Activated T-helper 1 cell treated with anti-CD3 and anti-CD28 coated beads, Interleukin-12 subunit alpha, Interleukin-12 subunit beta, Interleukin-2, Interleukin-4 antibody, amounts not matched to agents 30 ng/mL and 10 ng/mL and 1 ng/mL, durations not matched to agents 14 hours and 24 hours and 36 hours (primary cell): Measurements from ENCODE around the gene GABRP. TPM values are rescaled to one million over a fixed set of nuclear protein-coding genes. Genes with fewer than 3 reads are reported as not detected.

Source experiments
- DNase-seq: peaks from one replicate; pipeline ENCODE4 v3.0.0; 2021; ENCODE audit warnings: low spot score
- H3K27ac Mint-ChIP-seq: one replicate; pipeline ENCODE4 v1.8.0; 2021; ENCODE audit warnings: mild to moderate bottlenecking, mixed read lengths
- H3K27me3 Mint-ChIP-seq: one replicate; pipeline ENCODE4 v1.8.0; 2022; ENCODE audit warnings: mild to moderate bottlenecking, moderate library complexity, mixed read lengths; ENCODE audit not compliant: insufficient read depth
- H3K36me3 Mint-ChIP-seq: one replicate; pipeline ENCODE4 v1.8.0; 2021; ENCODE audit warnings: low read depth, mixed read lengths
- H3K4me1 Mint-ChIP-seq: one replicate; pipeline ENCODE4 v1.8.0; 2021; ENCODE audit warnings: low read depth, mixed read lengths
- H3K4me3 Mint-ChIP-seq: one replicate; pipeline ENCODE4 v1.8.0; 2021; ENCODE audit warnings: mild to moderate bottlenecking, moderate library complexity, mixed read lengths
- H3K9me3 Mint-ChIP-seq: one replicate; pipeline ENCODE4 v1.8.0; 2021; ENCODE audit warnings: mixed read lengths
- intact Hi-C: fragments of 100-400 bp; cut with micrococcal nuclease; formaldehyde crosslinking; loops from one replicate; pipeline ENCODE4 v1.15.1; 2024
- total RNA-seq: library from RNA; stranded (reverse); gene quantifications from 2 replicates; pipeline ENCODE4 v1.2.3, GENCODE V29; 2022

GABRP gene
- total RNA-seq, 1 donor from 2014 or later = not detected

DNA sequence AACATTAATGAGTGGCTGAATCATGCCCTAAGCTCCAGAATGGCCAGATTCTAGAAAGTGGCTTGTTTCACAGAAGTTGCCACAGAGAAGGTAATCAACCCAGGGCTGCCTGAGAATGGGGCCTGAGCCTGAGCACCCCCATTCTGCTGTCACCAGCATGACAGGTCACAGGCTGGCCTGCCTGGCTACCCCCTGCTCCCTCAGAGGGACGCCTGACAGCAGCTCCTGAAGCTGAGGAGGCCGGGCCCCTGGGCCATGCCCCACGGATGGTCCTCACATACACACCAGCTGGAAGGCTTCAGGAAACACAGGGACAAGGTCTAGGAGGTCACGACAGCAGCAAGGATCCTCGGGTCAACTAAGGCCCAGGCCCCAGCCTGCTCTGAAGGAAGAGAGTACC is 3.7 kb downstream of the GABRP start:
- no peak for DNase-seq
- Mint-ChIP-seq H3K4me1 (no peaks in the 10 kb centered on the region), H3K9me3 (no peaks in the 10 kb centered on the region), H3K27me3 (peaks cover 2% of the 10 kb centered on the region), H3K27ac (no peak overlapping the region), H3K36me3 (no peaks in the 10 kb centered on the region), H3K4me3 (no peak overlapping the region)
- intact Hi-C loops = no loop called here

DNA sequence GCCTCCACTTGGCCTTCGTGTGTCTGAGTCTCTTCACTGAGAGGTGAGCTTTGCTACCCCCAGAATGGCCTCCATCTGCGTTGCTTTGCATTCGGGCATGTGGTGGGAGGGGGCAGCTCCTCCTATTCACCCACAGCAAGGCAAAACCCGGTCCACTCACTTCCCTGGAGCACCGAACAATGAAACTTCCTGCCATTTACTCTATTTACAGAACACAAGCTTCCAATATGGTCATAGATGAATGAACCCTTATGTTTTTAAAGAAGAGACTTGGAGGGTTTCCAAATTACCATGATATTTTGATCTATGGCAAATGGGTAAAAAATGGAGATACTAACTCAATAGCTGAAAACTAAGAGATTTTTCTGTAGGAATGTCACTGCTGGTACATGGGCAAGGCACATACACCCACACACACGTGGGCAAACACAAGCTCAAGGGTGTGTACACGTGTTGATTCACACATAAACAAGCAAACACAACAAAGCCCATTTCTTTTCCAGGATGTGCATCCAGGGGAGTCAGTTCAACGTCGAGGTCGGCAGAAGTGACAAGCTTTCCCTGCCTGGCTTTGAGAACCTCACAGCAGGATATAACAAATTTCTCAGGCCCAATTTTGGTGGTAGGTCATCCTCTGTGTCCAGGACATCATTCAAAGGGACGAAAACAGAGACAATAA is 5.2 kb downstream of the GABRP start:
- no peak overlapping the region for H3K4me3 Mint-ChIP-seq
- no peaks in the 10 kb centered on the region for H3K4me1 Mint-ChIP-seq
- no peaks in the 10 kb centered on the region for H3K36me3 Mint-ChIP-seq
- H3K27ac Mint-ChIP-seq = no peak overlapping the region
- DNase-seq = no peak
- no peaks in the 10 kb centered on the region for H3K9me3 Mint-ChIP-seq
- peaks cover 2% of the 10 kb centered on the region for H3K27me3 Mint-ChIP-seq
- intact Hi-C loops = no loop called here

DNA sequence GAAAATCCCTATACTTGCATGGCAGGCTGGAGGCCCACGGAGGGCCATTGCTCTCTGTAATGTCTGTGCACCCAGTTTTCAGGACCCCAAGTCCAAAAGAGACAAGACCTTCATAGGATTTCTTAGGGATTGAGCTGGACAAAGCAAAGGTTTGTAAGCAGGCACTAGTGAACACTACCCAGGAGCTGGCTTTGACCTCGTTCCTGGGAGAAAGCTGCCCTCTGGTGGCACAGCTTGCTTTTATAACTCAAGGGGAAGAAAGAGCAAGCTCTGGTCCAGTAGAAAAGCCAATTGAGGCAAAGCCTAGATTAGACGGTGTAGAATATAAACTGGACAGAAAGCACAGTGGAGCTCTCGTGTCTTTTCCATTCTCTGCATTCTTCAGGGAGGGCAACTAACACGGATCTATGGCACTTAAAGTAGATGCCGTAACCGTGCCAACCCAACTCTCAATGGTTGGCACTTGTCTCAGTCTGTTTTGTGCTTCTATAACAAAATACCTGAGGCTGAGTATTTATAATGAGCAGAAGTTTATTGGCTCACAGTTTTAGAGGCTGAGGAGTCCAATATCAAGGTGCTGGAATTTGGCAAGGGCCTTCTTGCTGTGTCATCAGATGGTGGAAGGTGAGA is 7.9 kb downstream of the GABRP start:
- intact Hi-C loops = loop anchor here (1.0 to 2.0 kb wide), 2 partner anchors 47 to 153 kb away; no protein-coding TSS in a partner anchor
- no peak for DNase-seq
- Mint-ChIP-seq H3K36me3 (no peaks in the 10 kb centered on the region), H3K27ac (no peak overlapping the region), H3K4me3 (no peak overlapping the region), H3K4me1 (no peaks in the 10 kb centered on the region), H3K9me3 (no peaks in the 10 kb centered on the region), H3K27me3 (peaks cover 2% of the 10 kb centered on the region)

DNA sequence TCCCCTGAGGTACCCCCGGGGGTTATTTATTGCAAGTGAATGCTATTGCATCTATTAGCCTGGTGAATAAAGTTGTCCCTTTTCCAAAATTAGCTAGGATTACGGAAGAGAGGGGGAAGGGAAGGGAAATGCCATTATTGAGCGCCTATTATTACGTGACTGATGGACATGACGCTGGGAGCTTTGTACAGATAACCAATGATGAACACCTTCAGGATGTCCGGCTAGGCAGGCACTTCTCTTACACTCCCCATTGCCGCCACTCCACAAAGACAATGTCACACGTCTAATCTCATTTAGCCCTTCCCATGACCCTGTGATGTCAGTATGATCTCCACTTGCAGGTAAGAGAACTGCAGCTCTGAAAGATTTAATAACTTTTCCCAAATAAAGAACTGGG is 9.4 kb downstream of the GABRP start:
- Mint-ChIP-seq H3K36me3 (no peaks in the 10 kb centered on the region), H3K27ac (no peak overlapping the region), H3K4me1 (no peaks in the 10 kb centered on the region), H3K27me3 (peaks cover 2% of the 10 kb centered on the region), H3K4me3 (no peak overlapping the region), H3K9me3 (no peaks in the 10 kb centered on the region)
- intact Hi-C loops = no loop called here
- DNase-seq = no peak

DNA sequence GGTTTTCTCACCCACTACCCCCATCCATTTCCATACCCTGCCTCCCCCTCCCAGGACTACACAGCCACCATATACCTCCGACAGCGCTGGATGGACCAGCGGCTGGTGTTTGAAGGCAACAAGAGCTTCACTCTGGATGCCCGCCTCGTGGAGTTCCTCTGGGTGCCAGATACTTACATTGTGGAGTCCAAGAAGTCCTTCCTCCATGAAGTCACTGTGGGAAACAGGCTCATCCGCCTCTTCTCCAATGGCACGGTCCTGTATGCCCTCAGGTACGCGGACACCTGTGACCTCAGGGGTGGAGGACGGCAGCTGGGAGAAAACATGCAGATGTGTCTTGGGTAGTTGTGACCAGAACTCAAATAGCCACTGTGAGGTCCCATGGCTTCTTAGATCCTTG is 11.6 kb downstream of the GABRP start:
- peaks cover 2% of the 10 kb centered on the region for H3K27me3 Mint-ChIP-seq
- no peak for DNase-seq
- intact Hi-C loops = no loop called here
- no peak overlapping the region for H3K4me3 Mint-ChIP-seq
- H3K9me3 Mint-ChIP-seq = no peaks in the 10 kb centered on the region
- no peaks in the 10 kb centered on the region for H3K36me3 Mint-ChIP-seq
- H3K4me1 Mint-ChIP-seq = no peaks in the 10 kb centered on the region
- H3K27ac Mint-ChIP-seq = no peak overlapping the region

DNA sequence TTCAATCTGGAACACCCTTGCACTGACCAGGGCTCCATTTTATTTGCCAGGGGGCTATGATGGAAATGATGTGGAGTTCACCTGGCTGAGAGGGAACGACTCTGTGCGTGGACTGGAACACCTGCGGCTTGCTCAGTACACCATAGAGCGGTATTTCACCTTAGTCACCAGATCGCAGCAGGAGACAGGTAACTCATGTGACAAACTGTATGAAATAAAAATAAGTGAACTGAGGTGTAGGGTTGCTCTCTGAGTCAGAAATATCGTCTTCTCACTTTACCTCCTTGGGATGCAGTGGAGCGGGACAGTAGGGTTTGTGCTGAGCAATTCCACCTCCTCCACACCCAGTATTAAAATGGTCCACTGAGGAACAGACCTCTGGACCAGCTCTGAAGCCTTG is 22.1 kb downstream of the GABRP start:
- H3K9me3 Mint-ChIP-seq = no peaks in the 10 kb centered on the region

DNA sequence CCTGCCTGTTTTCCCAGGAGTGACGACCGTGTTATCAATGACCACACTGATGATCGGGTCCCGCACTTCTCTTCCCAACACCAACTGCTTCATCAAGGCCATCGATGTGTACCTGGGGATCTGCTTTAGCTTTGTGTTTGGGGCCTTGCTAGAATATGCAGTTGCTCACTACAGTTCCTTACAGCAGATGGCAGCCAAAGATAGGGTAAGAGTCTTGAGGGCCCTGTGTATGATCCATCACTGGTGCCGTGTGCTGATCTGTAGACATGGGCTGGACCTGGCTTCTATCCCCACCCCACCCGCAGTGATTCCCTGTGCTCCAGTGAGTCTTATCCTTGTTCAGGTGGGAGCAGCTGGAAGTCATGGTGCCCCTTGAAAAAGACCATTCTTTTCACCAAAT is 26.0 kb downstream of the GABRP start:
- Mint-ChIP-seq H3K4me3 (no peak overlapping the region), H3K27ac (no peak overlapping the region), H3K36me3 (no peaks in the 10 kb centered on the region), H3K4me1 (no peaks in the 10 kb centered on the region), H3K27me3 (no peaks in the 10 kb centered on the region), H3K9me3 (no peaks in the 10 kb centered on the region)
- DNase-seq = no peak
- intact Hi-C loops = no loop called here

More for the DNA sequence above, 22.1 kb downstream of the GABRP start:
- Mint-ChIP-seq H3K27me3 (no peaks in the 10 kb centered on the region), H3K27ac (no peak overlapping the region), H3K4me3 (no peak overlapping the region), H3K4me1 (no peaks in the 10 kb centered on the region), H3K36me3 (no peaks in the 10 kb centered on the region)
- intact Hi-C loops = no loop called here
- DNase-seq = no peak

DNA sequence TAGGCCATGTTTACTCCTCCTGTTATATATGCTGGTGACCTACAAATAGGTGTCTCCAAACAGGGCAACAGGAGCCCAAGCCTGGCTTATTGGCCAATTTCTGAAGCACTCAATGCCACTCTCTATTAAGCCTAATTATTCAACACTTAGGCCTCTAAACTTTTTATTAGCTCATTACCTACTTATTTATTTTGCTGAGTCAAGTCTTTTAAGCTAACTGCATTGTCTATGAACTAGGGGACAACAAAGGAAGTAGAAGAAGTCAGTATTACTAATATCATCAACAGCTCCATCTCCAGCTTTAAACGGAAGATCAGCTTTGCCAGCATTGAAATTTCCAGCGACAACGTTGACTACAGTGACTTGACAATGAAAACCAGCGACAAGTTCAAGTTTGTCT is 28.2 kb downstream of the GABRP start:
- Mint-ChIP-seq H3K9me3 (no peaks in the 10 kb centered on the region), H3K36me3 (no peaks in the 10 kb centered on the region), H3K4me1 (no peaks in the 10 kb centered on the region), H3K27ac (no peak overlapping the region), H3K4me3 (no peak overlapping the region), H3K27me3 (no peaks in the 10 kb centered on the region)
- DNase-seq = no peak
- intact Hi-C loops = no loop called here

DNA sequence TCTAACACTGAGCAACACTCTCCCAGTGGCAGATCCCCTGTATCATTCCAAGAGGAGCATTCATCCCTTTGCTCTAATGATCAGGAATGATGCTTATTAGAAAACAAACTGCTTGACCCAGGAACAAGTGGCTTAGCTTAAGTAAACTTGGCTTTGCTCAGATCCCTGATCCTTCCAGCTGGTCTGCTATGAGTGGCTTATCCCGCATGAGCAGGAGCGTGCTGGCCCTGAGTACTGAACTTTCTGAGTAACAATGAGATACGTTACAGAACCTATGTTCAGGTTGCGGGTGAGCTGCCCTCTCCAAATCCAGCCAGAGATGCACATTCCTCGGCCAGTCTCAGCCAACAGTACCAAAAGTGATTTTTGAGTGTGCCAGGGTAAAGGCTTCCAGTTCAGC is 29.7 kb downstream of the GABRP start:
- no peak overlapping the region for H3K27ac Mint-ChIP-seq
- no peaks in the 10 kb centered on the region for H3K27me3 Mint-ChIP-seq
- H3K36me3 Mint-ChIP-seq = no peaks in the 10 kb centered on the region
- no peak for DNase-seq
- no peak overlapping the region for H3K4me3 Mint-ChIP-seq
- no peaks in the 10 kb centered on the region for H3K9me3 Mint-ChIP-seq
- intact Hi-C loops = no loop called here
- no peaks in the 10 kb centered on the region for H3K4me1 Mint-ChIP-seq

DNA sequence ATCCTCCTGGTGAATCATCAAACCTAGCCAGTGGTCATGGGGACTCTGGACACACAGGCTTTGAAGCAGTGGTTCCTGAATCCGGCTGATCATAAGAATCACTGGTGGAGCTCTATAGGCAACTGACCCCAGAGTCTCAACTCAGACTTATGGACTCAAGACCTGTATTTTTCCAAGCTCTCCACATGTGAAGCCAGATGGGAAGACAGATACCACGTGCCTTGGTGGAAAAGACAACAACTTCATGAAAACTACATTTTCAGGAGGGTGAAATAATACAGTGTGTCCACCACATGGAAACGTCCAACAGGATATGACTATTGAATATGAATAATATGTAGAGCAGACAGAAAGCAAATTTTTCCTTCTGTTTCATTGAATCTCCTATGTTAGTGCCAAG is 33.7 kb downstream of the GABRP start:
- H3K27ac Mint-ChIP-seq = no peak overlapping the region
- no peak for DNase-seq
- H3K4me1 Mint-ChIP-seq = no peaks in the 10 kb centered on the region
- H3K27me3 Mint-ChIP-seq = no peaks in the 10 kb centered on the region
- H3K36me3 Mint-ChIP-seq = no peaks in the 10 kb centered on the region
- no peaks in the 10 kb centered on the region for H3K9me3 Mint-ChIP-seq
- H3K4me3 Mint-ChIP-seq = no peak overlapping the region
- intact Hi-C loops = no loop called here

DNA sequence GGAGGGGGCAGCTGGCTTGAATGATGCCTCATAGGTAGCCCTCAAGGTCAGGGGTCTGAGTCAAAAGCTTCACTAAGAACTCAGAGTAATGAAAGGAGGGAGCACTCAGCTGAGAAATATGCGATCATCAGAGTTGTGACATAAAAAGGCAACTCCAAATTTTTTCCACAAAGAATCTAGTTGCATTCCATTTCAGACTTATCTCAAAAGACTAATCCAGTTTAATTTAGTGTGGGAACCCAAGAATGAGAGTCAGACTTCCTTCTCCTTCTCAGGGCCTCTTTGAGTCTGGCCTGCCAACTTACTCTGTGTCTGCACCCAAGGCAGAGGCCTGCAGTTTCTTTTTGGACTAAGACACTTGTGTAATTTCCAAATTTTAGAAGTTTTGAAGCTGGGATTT is 34.7 kb downstream of the GABRP start:
- no peak for DNase-seq
- Mint-ChIP-seq H3K27ac (no peak overlapping the region), H3K27me3 (no peaks in the 10 kb centered on the region), H3K36me3 (no peaks in the 10 kb centered on the region), H3K4me1 (no peaks in the 10 kb centered on the region), H3K4me3 (no peak overlapping the region), H3K9me3 (no peaks in the 10 kb centered on the region)
- intact Hi-C loops = no loop called here

DNA sequence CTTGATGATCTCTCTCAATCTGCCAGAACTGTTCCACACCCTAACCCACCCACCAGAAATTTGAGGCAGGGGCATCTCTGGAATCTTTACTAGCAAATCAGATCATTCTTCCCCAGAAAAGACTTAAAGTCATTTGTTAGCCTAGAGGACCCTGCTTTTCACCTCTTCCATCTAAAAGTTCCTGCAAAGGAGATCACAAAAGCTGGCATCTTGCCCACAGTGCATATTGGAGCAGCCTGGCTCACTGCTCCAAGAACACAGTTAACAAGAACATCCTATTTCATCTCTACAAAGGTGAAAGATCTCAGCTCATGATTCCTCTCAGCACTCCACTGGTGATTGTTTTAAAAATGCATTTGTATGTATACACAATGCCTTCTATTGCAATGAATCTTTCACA is 36.3 kb downstream of the GABRP start:
- intact Hi-C loops = no loop called here
- no peak overlapping the region for H3K4me3 Mint-ChIP-seq

DNA sequence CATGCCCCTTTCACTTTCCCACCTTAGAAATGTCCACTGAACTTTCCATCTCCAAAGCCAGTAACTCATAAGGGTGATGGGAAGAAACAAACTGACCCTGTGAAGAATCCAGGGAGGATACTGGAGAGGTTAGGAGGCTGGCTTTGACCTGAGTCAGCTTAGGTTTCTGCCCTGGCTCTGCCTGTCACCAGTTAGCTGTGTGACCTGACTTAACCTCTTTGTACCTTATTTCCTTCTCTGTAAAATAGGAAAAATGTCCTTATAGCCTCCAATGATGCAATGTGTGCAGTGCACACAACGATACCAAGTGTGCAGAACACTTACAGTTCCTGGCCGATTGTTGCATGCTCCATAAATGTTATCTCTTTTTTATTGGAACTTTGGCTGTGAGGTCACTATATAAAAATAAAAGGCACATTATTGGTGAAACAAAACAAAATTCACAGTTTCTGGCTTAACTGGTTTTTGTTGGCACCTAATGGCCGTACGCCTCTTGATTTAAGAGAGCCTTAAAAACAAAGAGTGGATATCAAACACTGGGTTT is 37.8 kb downstream of the GABRP start:
- no peak for DNase-seq
- Mint-ChIP-seq H3K36me3 (no peaks in the 10 kb centered on the region), H3K27me3 (peaks cover 4% of the 10 kb centered on the region), H3K27ac (no peak overlapping the region), H3K4me3 (no peak overlapping the region), H3K9me3 (no peaks in the 10 kb centered on the region), H3K4me1 (no peaks in the 10 kb centered on the region)
- intact Hi-C loops = no loop called here

More for the DNA sequence above, 36.3 kb downstream of the GABRP start:
- no peak for DNase-seq
- no peaks in the 10 kb centered on the region for H3K36me3 Mint-ChIP-seq
- H3K9me3 Mint-ChIP-seq = no peaks in the 10 kb centered on the region
- H3K27ac Mint-ChIP-seq = no peak overlapping the region
- H3K27me3 Mint-ChIP-seq = peaks cover under 1% of the 10 kb centered on the region
- no peaks in the 10 kb centered on the region for H3K4me1 Mint-ChIP-seq
